Keratinocyte (primary cell): Measurements from ENCODE around the gene CRISPLD2. TPM values are rescaled to one million over a fixed set of nuclear protein-coding genes. Genes with fewer than 3 reads are reported as not detected.

Experiments
- DNase-seq: peaks from one replicate; pipeline ENCODE4 v3.0.0-alpha.2; 2011; ENCODE audit warnings: low read depth, missing footprints, low spot score
- FAIRE-seq: peaks from 2 replicates; lab custom pipeline; 2011; peaks lifted over from hg19 to GRCh38; lab: Jason Lieb, UNC
- H2AFZ ChIP-seq: 2 replicates; pipeline ENCODE4 v1.6.0; 2012; ENCODE audit warnings: low read length, control low read depth, inconsistent platforms; ENCODE audit not compliant: control insufficient read depth
- H3K27ac ChIP-seq: 2 replicates; pipeline ENCODE4 v1.5.1; 2011; ENCODE audit warnings: low read length; ENCODE audit not compliant: control insufficient read depth, insufficient read depth
- H3K27me3 ChIP-seq: 3 replicates; pipeline ENCODE4 v1.6.0; 2011; ENCODE audit warnings: low read length; ENCODE audit not compliant: control insufficient read depth, insufficient read depth; ENCODE audit errors: extremely low read depth
- H3K36me3 ChIP-seq, 2 experiments: 2 replicates in 1 of 2; 3 replicates in 1 of 2; pipeline ENCODE4 v1.5.1; 2011; ENCODE audit warnings: low read length in 2 of 2, mild to moderate bottlenecking in 1 of 2; ENCODE audit not compliant: control insufficient read depth in 2 of 2, insufficient read depth in 2 of 2; ENCODE audit errors: extremely low read depth in 1 of 2
- H3K4me1 ChIP-seq: 3 replicates; pipeline ENCODE4 v1.5.1; 2011; ENCODE audit warnings: low read length; ENCODE audit not compliant: control insufficient read depth, insufficient read depth; ENCODE audit errors: extremely low read depth
- H3K4me2 ChIP-seq: 3 replicates; pipeline ENCODE4 v1.6.0; 2011; ENCODE audit warnings: low read depth, low read length; ENCODE audit not compliant: control insufficient read depth, insufficient read depth; ENCODE audit errors: extremely low read depth
- H3K4me3 ChIP-seq, 3 experiments: fragments of 200-600 bp in 1 of 3; sonication (generic) in 1 of 3; 2 replicates in 2 of 3; 3 replicates in 1 of 3; pipeline ENCODE4 v1.5.1; 2011 to 2016; ENCODE audit warnings: low read length in 3 of 3, mild to moderate bottlenecking in 3 of 3, control low read depth in 2 of 3, inconsistent platforms in 1 of 3, low read depth in 1 of 3, mixed read lengths in 1 of 3, mixed run types in 1 of 3, moderate library complexity in 1 of 3; ENCODE audit not compliant: control insufficient read depth in 2 of 3, insufficient read depth in 2 of 3; ENCODE audit errors: extremely low read depth in 1 of 3
- H3K79me2 ChIP-seq: 2 replicates; pipeline ENCODE4 v1.6.0; 2012; ENCODE audit warnings: low read length; ENCODE audit not compliant: control insufficient read depth, insufficient read depth
- H3K9ac ChIP-seq: 3 replicates; pipeline ENCODE4 v1.6.0; 2011; ENCODE audit warnings: low read length; ENCODE audit not compliant: control insufficient read depth, insufficient read depth; ENCODE audit errors: extremely low read depth
- H3K9me1 ChIP-seq: 3 replicates; pipeline ENCODE4 v1.6.0; 2011; ENCODE audit warnings: low read length; ENCODE audit not compliant: control insufficient read depth, insufficient read depth; ENCODE audit errors: extremely low read depth
- H3K9me3 ChIP-seq: 2 replicates; pipeline ENCODE4 v1.5.1; 2012; ENCODE audit warnings: low read depth, low read length; ENCODE audit not compliant: control insufficient read depth
- H4K20me1 ChIP-seq: 3 replicates; pipeline ENCODE4 v1.6.0; 2011; ENCODE audit warnings: low read length; ENCODE audit not compliant: control insufficient read depth, insufficient read depth; ENCODE audit errors: extremely low read depth
- CTCF ChIP-seq, 3 experiments: IDR thresholded peaks in 1 of 3; conservative IDR thresholded peaks in 1 of 3; optimal IDR thresholded peaks in 1 of 3; 2 replicates in 2 of 3; 3 replicates in 1 of 3; pipeline versions ENCODE3 to v1.5.1; 2011; ENCODE audit warnings: low read length in 3 of 3, mild to moderate bottlenecking in 3 of 3, moderate library complexity in 2 of 3, control low read depth in 1 of 3, inconsistent platforms in 1 of 3; ENCODE audit not compliant: insufficient read depth in 2 of 3; ENCODE audit errors: extremely low read depth in 1 of 3
- EZH2 ChIP-seq: IDR thresholded peaks from one replicate; pipeline ENCODE4 v1.6.1; 2012; ENCODE audit warnings: inconsistent platforms, mild to moderate bottlenecking, low read length, moderate library complexity
- dilution Hi-C: fragments of 300-500 bp; cut with MboI; formaldehyde crosslinking; loops from one replicate; pipeline ENCODE4 v1.7.0; 2020; ENCODE audit warnings: low sequenced_read_pairs; ENCODE audit not compliant: extremely low pct_ligation_motif_present
- polyA plus RNA-seq, 5 experiments: library from polyadenylated mRNA; depleted of rRNA in 3 of 5; stranded (reverse) in 3 of 5; stranded (forward) in 1 of 5; unstranded in 1 of 5; fragments of >200 nt; gene quantifications; 1 replicate in 1 of 5; 2 replicates in 3 of 5; 3 replicates in 1 of 5; pipeline versions ENCODE4 v1.2.1 to v1.2.3, GENCODE V29; 2011 to 2012; ENCODE audit warnings: missing spikeins in 2 of 5, low read depth in 1 of 5, low replicate concordance in 1 of 5

Gene CRISPLD2
- polyA plus RNA-seq, 1 donor (not counting 4 experiments of a cell fraction or from before 2014, with no cell fraction given), result 1.2 TPM

- H3K9me1 ChIP-seq, result no peaks in the 10 kb centered on the region
- H3K9me3 ChIP-seq, result no peaks in the 10 kb centered on the region
- no peak overlapping the region for H2AFZ ChIP-seq
- TF ChIP-seq CTCF (optimal IDR thresholded peaks at IDR 0.05 in 1 of 3, IDR thresholded peaks at IDR 0.05 in 1 of 3, conservative IDR thresholded peaks at IDR 0.05 in 1 of 3; ENCODE audit: extremely low read depth in 1 of 3, insufficient read depth in 2 of 3, low read length in 3 of 3) (no peak), EZH2 (no peak)
- no peaks in the 10 kb centered on the region for H4K20me1 ChIP-seq
- no peak overlapping the region for H3K4me3 ChIP-seq
- H3K36me3 ChIP-seq, result peaks cover 25 to 32% of the 10 kb centered on the region in 2 experiments
- dilution Hi-C loops, result loop anchor here (10.0 kb wide), 1 partner anchor 195 kb away; no protein-coding TSS in a partner anchor
- no peaks in the 10 kb centered on the region for H3K79me2 ChIP-seq
- no peak overlapping the region for H3K4me2 ChIP-seq
- H3K27me3 ChIP-seq, result no peaks in the 10 kb centered on the region
- no peak for FAIRE-seq
- H3K9ac ChIP-seq, result no peak overlapping the region
- DNase-seq, result no peak
- no peaks in the 10 kb centered on the region for H3K4me1 ChIP-seq
- no peak overlapping the region for H3K27ac ChIP-seq
Measured at GRCh38 chr16:84780063-84780462, 39.7 kb upstream of the CRISPLD2 start.

DNA sequence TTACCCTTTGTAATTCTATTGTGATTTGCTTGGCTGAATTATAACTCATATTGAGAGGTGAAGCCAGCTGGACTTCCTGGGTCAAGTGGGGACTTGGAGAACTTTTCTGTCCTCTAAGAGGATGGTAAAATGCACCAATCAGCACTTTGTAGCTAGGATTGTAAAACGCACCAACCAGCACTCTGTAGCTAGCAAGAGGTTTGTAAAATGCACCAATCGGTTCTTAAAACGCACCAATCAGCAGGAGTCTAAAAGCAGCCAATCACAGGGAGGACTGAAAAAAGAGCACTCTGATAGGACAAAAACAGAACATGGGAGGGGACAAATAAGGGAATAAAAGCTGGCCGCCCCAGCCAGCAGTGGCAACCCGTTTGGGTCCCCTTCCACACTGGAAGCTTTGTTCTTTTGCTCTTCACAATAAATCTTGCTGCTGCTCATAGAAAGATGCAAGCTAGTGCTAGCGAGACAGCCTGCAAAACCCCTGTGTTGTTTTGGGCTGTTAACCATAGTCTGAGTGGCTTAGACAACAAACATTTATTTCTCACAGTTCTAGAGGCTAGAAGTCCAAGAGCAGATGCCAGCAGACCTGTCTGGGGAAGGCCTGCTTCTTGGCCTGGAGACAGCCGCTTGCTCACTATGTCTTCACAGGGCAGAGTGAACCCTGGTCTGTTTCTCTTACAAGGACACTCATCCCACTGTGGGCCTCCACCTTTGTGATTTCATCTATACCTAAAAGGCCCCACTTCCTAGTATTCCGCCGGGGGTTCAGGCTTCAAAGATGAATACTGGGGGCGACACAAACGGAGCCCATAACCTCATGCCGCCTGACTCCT lies 39.0 kb upstream of the CRISPLD2 start:
- Histone ChIP-seq H3K9me1 (no peaks in the 10 kb centered on the region), H3K27ac (no peak overlapping the region), H3K27me3 (no peaks in the 10 kb centered on the region), H3K79me2 (no peaks in the 10 kb centered on the region), H3K9me3 (no peaks in the 10 kb centered on the region), H3K36me3 (peaks cover 20 to 25% of the 10 kb centered on the region in 2 experiments), H3K4me2 (no peak overlapping the region), H3K4me1 (no peaks in the 10 kb centered on the region), H3K9ac (no peak overlapping the region), H2AFZ (no peak overlapping the region), H3K4me3 (no peak overlapping the region), H4K20me1 (no peaks in the 10 kb centered on the region)
- FAIRE-seq, result no peak
- no peak for DNase-seq
- TF ChIP-seq EZH2, result no peak
- no peak for TF ChIP-seq CTCF (optimal IDR thresholded peaks at IDR 0.05 in 1 of 3, IDR thresholded peaks at IDR 0.05 in 1 of 3, conservative IDR thresholded peaks at IDR 0.05 in 1 of 3; ENCODE audit: extremely low read depth in 1 of 3, insufficient read depth in 2 of 3, low read length in 3 of 3)
- dilution Hi-C loops, result loop anchor here (10.0 kb wide), 1 partner anchor 194 kb away; no protein-coding TSS in a partner anchor
